HEK293 (cell line): ENCODE results near the gene TIMD4.

Source experiments
- BCL11A ChIP-seq: fragments of 450-650 bp; formaldehyde crosslinking; IDR thresholded peaks from 2 replicates; pipeline ENCODE4 v1.5.1; 2016; ENCODE audit warnings: low read depth, missing biosample characterization, missing genetic modification characterization
- EGR2 ChIP-seq: fragments of 450-650 bp; formaldehyde crosslinking; IDR thresholded peaks from 2 replicates; pipeline ENCODE4 v1.5.1; 2016; ENCODE audit warnings: low read depth, missing biosample characterization, missing genetic modification characterization
- GLI4 ChIP-seq: fragments of 450-650 bp; formaldehyde crosslinking; IDR thresholded peaks from 2 replicates; pipeline ENCODE4 v1.5.1; 2016; ENCODE audit warnings: missing biosample characterization, missing genetic modification characterization
- HOXA7 ChIP-seq: sonication (generic); formaldehyde crosslinking; IDR thresholded peaks from 2 replicates; pipeline ENCODE4 v1.8.1; 2022; ENCODE audit warnings: missing genetic modification reagents, borderline replicate concordance
- RBAK ChIP-seq: fragments of 450-650 bp; formaldehyde crosslinking; IDR thresholded peaks from 2 replicates; pipeline ENCODE4 v1.5.1; 2016; ENCODE audit warnings: missing biosample characterization, missing genetic modification characterization
- ZNF530 ChIP-seq: fragments of 450-650 bp; formaldehyde crosslinking; IDR thresholded peaks from 2 replicates; pipeline ENCODE4 v1.5.1; 2016; ENCODE audit warnings: low read depth, missing biosample characterization, missing genetic modification characterization
- TF ChIP-seq, protein P1 (sequence below): fragments of 450-650 bp; formaldehyde crosslinking; IDR thresholded peaks from 2 replicates; pipeline ENCODE4 v1.5.1; 2016; ENCODE audit warnings: missing biosample characterization, missing genetic modification characterization, borderline replicate concordance
- TF ChIP-seq, protein P2 (sequence below): fragments of 450-650 bp; formaldehyde crosslinking; IDR thresholded peaks from 2 replicates; pipeline ENCODE4 v1.5.1; 2016; ENCODE audit warnings: missing biosample characterization, missing genetic modification characterization

DNA sequence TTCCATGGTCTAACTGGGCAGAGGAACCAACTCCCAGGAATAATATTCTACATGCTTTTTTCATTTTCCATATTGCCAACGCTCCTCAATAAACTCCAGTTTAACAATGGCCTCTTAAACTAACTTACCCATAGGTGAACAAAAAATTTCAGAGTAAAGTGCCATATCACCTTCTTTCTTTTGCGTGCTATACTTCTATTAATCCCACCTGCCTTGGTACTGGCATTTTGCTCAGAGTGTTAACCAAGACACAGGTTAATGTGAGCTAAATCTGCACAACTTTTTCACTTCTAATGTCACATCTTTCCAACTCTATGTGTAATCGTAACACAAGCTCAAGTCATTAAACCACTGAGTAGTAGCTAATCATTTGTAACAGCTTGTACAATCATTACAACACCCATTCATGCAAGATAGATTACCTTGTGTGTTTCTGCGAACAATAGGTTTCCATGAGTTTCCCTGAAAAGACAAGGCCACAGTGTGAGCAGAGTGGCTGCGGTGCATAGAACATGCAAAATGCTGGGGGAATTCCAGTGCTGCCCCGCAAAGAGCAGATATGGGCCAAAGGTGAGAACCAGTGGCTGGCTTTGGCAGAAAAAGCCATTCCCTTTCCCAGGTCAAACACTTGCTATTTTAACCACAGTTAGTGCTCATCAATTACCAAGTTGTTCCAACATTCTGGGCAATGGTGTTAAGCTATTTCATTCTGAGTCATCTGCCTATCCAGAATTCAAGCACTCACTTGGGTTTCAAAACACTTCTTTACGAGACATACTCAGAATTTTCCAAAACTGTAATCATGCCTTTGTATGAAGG lies 42.8 kb downstream of the TIMD4 start:
- TF ChIP-seq, protein P1, sequence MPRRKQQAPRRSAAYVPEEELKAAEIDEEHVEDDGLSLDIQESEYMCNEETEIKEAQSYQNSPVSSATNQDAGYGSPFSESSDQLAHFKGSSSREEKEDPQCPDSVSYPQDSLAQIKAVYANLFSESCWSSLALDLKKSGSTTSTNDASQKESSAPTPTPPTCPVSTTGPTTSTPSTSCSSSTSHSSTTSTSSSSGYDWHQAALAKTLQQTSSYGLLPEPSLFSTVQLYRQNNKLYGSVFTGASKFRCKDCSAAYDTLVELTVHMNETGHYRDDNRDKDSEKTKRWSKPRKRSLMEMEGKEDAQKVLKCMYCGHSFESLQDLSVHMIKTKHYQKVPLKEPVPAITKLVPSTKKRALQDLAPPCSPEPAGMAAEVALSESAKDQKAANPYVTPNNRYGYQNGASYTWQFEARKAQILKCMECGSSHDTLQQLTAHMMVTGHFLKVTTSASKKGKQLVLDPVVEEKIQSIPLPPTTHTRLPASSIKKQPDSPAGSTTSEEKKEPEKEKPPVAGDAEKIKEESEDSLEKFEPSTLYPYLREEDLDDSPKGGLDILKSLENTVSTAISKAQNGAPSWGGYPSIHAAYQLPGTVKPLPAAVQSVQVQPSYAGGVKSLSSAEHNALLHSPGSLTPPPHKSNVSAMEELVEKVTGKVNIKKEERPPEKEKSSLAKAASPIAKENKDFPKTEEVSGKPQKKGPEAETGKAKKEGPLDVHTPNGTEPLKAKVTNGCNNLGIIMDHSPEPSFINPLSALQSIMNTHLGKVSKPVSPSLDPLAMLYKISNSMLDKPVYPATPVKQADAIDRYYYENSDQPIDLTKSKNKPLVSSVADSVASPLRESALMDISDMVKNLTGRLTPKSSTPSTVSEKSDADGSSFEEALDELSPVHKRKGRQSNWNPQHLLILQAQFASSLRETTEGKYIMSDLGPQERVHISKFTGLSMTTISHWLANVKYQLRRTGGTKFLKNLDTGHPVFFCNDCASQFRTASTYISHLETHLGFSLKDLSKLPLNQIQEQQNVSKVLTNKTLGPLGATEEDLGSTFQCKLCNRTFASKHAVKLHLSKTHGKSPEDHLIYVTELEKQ (tag by site-specific recombination) = no peak
- TF ChIP-seq, protein P2, sequence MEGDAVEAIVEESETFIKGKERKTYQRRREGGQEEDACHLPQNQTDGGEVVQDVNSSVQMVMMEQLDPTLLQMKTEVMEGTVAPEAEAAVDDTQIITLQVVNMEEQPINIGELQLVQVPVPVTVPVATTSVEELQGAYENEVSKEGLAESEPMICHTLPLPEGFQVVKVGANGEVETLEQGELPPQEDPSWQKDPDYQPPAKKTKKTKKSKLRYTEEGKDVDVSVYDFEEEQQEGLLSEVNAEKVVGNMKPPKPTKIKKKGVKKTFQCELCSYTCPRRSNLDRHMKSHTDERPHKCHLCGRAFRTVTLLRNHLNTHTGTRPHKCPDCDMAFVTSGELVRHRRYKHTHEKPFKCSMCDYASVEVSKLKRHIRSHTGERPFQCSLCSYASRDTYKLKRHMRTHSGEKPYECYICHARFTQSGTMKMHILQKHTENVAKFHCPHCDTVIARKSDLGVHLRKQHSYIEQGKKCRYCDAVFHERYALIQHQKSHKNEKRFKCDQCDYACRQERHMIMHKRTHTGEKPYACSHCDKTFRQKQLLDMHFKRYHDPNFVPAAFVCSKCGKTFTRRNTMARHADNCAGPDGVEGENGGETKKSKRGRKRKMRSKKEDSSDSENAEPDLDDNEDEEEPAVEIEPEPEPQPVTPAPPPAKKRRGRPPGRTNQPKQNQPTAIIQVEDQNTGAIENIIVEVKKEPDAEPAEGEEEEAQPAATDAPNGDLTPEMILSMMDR = no peak
- TF ChIP-seq EGR2 (no peak), ZNF530 (tag by site-specific recombination) (no peak), RBAK (no peak), HOXA7 (CRISPR knock-in tag) (no peak), GLI4 (tag by site-specific recombination) (no peak), BCL11A (no peak)
